ENCODE data around the gene AJUBA. TPM values are rescaled to one million over a fixed set of nuclear protein-coding genes. Genes with fewer than 3 reads are reported as not detected.
A peak's percentile ranks its signal among the peaks of the same experiment; 100 is the strongest.

AJUBA gene
- total RNA-seq, 2 experiments from 2014 or later, result 0.74 to 1.4 TPM

DNA sequence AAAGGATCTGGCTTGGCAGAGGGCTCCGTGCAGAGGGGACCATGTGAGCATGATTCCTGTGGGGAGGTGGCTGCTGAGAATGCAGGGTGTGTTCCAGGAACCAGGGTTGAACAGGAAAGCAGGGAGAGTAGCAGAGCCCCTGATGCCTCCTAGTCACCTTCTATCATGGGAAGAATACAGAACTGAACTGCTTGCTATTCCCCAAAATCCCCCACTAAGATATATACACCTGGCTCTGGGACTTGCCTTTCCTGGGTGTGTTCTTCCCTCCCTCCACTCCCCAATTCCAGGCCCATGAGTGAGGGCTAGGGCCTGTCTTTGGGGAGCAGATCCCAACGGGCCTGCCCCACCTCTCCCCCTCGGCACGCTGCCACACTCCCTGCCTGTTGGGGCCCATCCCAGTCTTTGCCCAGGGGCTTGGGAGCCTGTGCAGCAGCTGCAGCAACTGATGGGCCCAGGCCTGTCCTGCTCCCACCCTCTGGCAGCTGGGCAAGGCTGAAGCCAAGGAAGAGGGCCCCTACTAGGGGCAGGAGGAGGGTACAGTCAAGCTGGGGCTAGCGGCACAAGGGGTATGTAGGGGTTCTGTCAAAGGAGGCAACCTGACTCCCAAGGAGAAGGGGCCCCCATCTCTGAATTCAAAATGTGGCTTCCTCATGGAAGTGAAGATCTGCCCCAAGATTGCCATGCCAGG is 3.2 kb downstream of the AJUBA start:
- ATAC-seq (no peak), DNase-seq (no peak)
- Mint-ChIP-seq H3K9me3 (ENCODE audit: insufficient read depth) (no peaks in the 10 kb centered on the region), H3K4me3 (no peak overlapping the region), H3K4me1 (ENCODE audit: low read depth) (peaks cover 6% of the 10 kb centered on the region), H3K27me3 (ENCODE audit: low read depth) (peaks cover 24% of the 10 kb centered on the region), H3K27ac (no peak overlapping the region), H3K36me3 (ENCODE audit: low read depth) (no peaks in the 10 kb centered on the region)
- ChIA-PET POLR2A (no interaction called here), CTCF (interaction anchor here (1.0 kb wide), 1 partner anchor 79 kb away, joined by 4 read pairs; the partner anchor contains the start of gene CDH24)

GRCh38 chr14:22978487-22978837 is 3.9 kb downstream of the AJUBA start:
- Mint-ChIP-seq H3K27me3 (ENCODE audit: low read depth) (peaks cover 24% of the 10 kb centered on the region), H3K4me1 (ENCODE audit: low read depth) (peaks cover 6% of the 10 kb centered on the region), H3K36me3 (ENCODE audit: low read depth) (no peaks in the 10 kb centered on the region), H3K4me3 (no peak overlapping the region), H3K27ac (no peak overlapping the region), H3K9me3 (ENCODE audit: insufficient read depth) (no peaks in the 10 kb centered on the region)
- ATAC-seq (no peak), DNase-seq (no peak)
- ChIA-PET CTCF (interaction anchor here (1.0 to 11.7 kb wide), 3 partner anchors 7 to 79 kb away, joined by 4 to 225 read pairs (median 17); partner anchors contain the start of genes AJUBA, CDH24 and PRMT5), POLR2A (interaction anchor here (1.3 kb wide), 1 partner anchor 22 kb away, joined by 5 read pairs; the partner anchor contains the start of gene HAUS4)

- ChIA-PET POLR2A (interaction anchor here (1.3 kb wide), 1 partner anchor 21 kb away, joined by 5 read pairs; the partner anchor contains the start of gene HAUS4), CTCF (interaction anchor here (0.7 to 11.7 kb wide), 10 partner anchors 7 to 407 kb away, joined by 3 to 225 read pairs (median 6); partner anchors contain the start of genes AJUBA, CDH24 and PRMT5)
- Mint-ChIP-seq H3K9me3 (ENCODE audit: insufficient read depth) (no peaks in the 10 kb centered on the region), H3K27me3 (ENCODE audit: low read depth) (peaks cover 24% of the 10 kb centered on the region), H3K27ac (no peak overlapping the region), H3K4me3 (no peak overlapping the region), H3K36me3 (ENCODE audit: low read depth) (no peaks in the 10 kb centered on the region), H3K4me1 (ENCODE audit: low read depth) (peaks cover 6% of the 10 kb centered on the region)
- DNase-seq (no peak), ATAC-seq (no peak)
These were observed 4.5 kb downstream of the AJUBA start for GRCh38 chr14:22977684-22978486.

GRCh38 chr14:22977434-22977683 is 5.0 kb downstream of the AJUBA start:
- CTCF ChIA-PET, result interaction anchor here (0.7 to 11.7 kb wide), 9 partner anchors 8 to 407 kb away, joined by 3 to 225 read pairs (median 7); partner anchors contain the start of genes AJUBA, CDH24 and PRMT5
- Mint-ChIP-seq H3K9me3 (ENCODE audit: insufficient read depth) (no peaks in the 10 kb centered on the region), H3K27ac (no peak overlapping the region), H3K4me1 (ENCODE audit: low read depth) (peaks cover 6% of the 10 kb centered on the region), H3K4me3 (no peak overlapping the region), H3K36me3 (ENCODE audit: low read depth) (no peaks in the 10 kb centered on the region), H3K27me3 (ENCODE audit: low read depth) (peaks cover 24% of the 10 kb centered on the region)
- POLR2A ChIA-PET, result interaction anchor here (1.3 kb wide), 1 partner anchor 20 kb away, joined by 5 read pairs; the partner anchor contains the start of gene HAUS4
- DNase-seq (no peak), ATAC-seq (no peak)

DNA sequence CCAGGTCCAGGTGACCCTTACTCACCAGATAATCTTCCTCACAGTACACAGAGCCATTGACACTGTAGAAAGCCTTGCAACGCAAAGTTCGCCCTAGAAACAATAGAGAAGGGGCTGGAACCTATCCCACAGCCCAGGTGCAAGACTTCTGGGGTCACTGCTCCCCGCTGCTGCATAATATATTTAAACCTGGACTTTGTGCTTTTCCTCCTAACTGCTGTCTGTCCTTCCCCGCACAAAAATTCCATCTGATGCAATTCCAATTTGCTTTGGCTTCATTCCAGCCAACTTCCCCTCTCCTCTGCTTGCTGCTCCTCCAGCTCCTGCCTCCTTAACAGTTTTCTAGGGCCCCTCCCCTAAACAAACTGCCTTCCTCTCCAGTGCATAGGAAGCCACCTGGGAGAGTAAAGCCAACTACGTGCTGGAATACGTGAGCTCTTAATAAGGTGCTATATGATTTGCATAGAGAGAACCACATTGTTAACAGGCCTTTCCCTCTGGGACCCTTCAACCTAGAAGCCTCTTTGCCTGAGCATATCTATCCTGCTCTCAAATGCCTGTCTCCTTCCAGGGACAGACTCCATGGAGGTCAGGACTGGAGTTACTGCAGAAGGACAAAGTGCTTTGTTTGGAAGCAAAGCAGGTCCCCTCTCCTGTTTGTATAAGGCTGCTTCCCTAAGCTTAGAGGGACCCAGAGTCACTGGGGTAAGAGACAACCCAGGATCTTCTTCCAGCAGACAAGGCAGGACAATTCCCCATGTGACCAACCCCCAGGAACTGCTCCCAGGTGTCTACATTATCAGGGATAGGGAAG is 5.5 kb downstream of the AJUBA start:
- POLR2A ChIA-PET, result no interaction called here
- ATAC-seq (no peak), DNase-seq (no peak)
- Mint-ChIP-seq H3K27ac (no peak overlapping the region), H3K36me3 (ENCODE audit: low read depth) (no peaks in the 10 kb centered on the region), H3K4me3 (no peak overlapping the region), H3K4me1 (ENCODE audit: low read depth) (peaks cover 6% of the 10 kb centered on the region), H3K9me3 (ENCODE audit: insufficient read depth) (no peaks in the 10 kb centered on the region), H3K27me3 (ENCODE audit: low read depth) (peaks cover 24% of the 10 kb centered on the region)
- CTCF ChIA-PET, result interaction anchor here (0.7 to 11.7 kb wide), 9 partner anchors 9 to 406 kb away, joined by 3 to 225 read pairs (median 7); partner anchors contain the start of genes AJUBA, CDH24 and PRMT5

- H3K27ac Mint-ChIP-seq, result no peak overlapping the region
- no peak overlapping the region for H3K4me3 Mint-ChIP-seq
These were observed 7.6 kb downstream of the AJUBA start for GRCh38 chr14:22974530-22975313.

GRCh38 chr14:22973217-22974032 is 8.9 kb downstream of the AJUBA start:
- Mint-ChIP-seq H3K27ac (no peak overlapping the region), H3K4me1 (ENCODE audit: low read depth) (no peaks in the 10 kb centered on the region), H3K36me3 (ENCODE audit: low read depth) (no peaks in the 10 kb centered on the region), H3K4me3 (no peak overlapping the region), H3K9me3 (ENCODE audit: insufficient read depth) (no peaks in the 10 kb centered on the region), H3K27me3 (ENCODE audit: low read depth) (peaks cover 7% of the 10 kb centered on the region)
- ChIA-PET POLR2A (interaction anchor here (0.5 to 1.6 kb wide), 4 partner anchors 10 to 389 kb away, joined by 3 read pairs; partner anchors contain the start of genes CDH24 and HAUS4), CTCF (interaction anchor here (0.6 to 11.7 kb wide), 35 partner anchors 12 to 793 kb away, joined by 3 to 225 read pairs (median 5); partner anchors contain the start of genes AJUBA, CDH24, HAUS4 and PRMT5)
- peak; percentile 55 for DNase-seq
- ATAC-seq, result no peak

More at GRCh38 chr14:22974530-22975313, 7.6 kb downstream of the AJUBA start:
- Mint-ChIP-seq H3K27me3 (ENCODE audit: low read depth) (peaks cover 16% of the 10 kb centered on the region), H3K9me3 (ENCODE audit: insufficient read depth) (no peaks in the 10 kb centered on the region), H3K36me3 (ENCODE audit: low read depth) (no peaks in the 10 kb centered on the region), H3K4me1 (ENCODE audit: low read depth) (no peaks in the 10 kb centered on the region)
- DNase-seq, result no peak
- CTCF ChIA-PET, result interaction anchor here (1.4 to 11.7 kb wide), 6 partner anchors 11 to 136 kb away, joined by 4 to 225 read pairs (median 12); partner anchors contain the start of genes AJUBA and PRMT5
- POLR2A ChIA-PET, result interaction anchor here (1.5 to 1.6 kb wide), 2 partner anchors 12 to 83 kb away, joined by 3 read pairs; partner anchors contain the start of gene CDH24
- no peak for ATAC-seq

GRCh38 chr14:22972313-22972930 is 9.9 kb downstream of the AJUBA start:
- Mint-ChIP-seq H3K4me3 (no peak overlapping the region), H3K27me3 (ENCODE audit: low read depth) (peaks cover 5% of the 10 kb centered on the region)

DNA sequence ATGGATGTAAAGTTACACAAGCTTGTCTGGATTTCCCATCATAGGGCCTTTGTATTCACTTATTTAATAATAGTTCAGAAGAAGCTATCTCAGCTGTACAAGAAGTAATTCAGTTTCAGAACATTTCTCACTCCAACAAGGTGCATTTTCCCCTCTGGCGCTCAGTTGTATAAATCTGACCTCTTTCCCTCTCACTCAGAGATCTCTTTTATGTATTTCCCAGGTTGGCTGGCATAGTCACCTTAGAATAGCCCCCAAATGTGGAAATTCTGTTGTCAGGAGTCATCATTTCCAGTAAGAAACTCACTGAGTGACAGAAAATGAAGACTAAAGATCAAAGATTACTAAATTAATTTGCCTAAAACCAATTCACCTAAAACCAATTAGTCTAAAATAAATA is 11.2 kb downstream of the AJUBA start:
- DNase-seq, result no peak
- ATAC-seq, result no peak
- no peaks in the 10 kb centered on the region for H3K36me3 Mint-ChIP-seq (ENCODE audit: low read depth)
- no peak overlapping the region for H3K4me3 Mint-ChIP-seq
- H3K9me3 Mint-ChIP-seq (ENCODE audit: insufficient read depth), result no peaks in the 10 kb centered on the region
- POLR2A ChIA-PET, result no interaction called here
- H3K4me1 Mint-ChIP-seq (ENCODE audit: low read depth), result no peaks in the 10 kb centered on the region
- peaks cover 2% of the 10 kb centered on the region for H3K27me3 Mint-ChIP-seq (ENCODE audit: low read depth)
- CTCF ChIA-PET, result interaction anchor here (1.6 to 11.7 kb wide), 9 partner anchors 9 to 401 kb away, joined by 5 to 225 read pairs (median 31); partner anchors contain the start of genes AJUBA, CDH24, HAUS4 and LRP10
- no peak overlapping the region for H3K27ac Mint-ChIP-seq

More at GRCh38 chr14:22972313-22972930, 9.9 kb downstream of the AJUBA start:
- H3K27ac Mint-ChIP-seq, result no peak overlapping the region
- ChIA-PET CTCF (interaction anchor here (0.6 to 11.7 kb wide), 31 partner anchors 11 to 792 kb away, joined by 3 to 225 read pairs (median 5); partner anchors contain the start of genes AJUBA, CDH24, HAUS4 and LRP10), POLR2A (interaction anchor here (0.8 to 1.3 kb wide), 2 partner anchors 11 to 16 kb away, joined by 3 read pairs; partner anchors contain the start of gene HAUS4)
- H3K4me1 Mint-ChIP-seq (ENCODE audit: low read depth), result no peaks in the 10 kb centered on the region
- ATAC-seq, result no peak
- H3K9me3 Mint-ChIP-seq (ENCODE audit: insufficient read depth), result no peaks in the 10 kb centered on the region
- DNase-seq, result no peak
- no peaks in the 10 kb centered on the region for H3K36me3 Mint-ChIP-seq (ENCODE audit: low read depth)

All from activated CD8-positive, alpha-beta T cell treated with anti-CD3 and anti-CD28 coated beads, Interleukin-2, amount 10 ng/mL, durations not matched to agents 7 days and 5 days (primary cell).